NCI-H1694 treated with DMSO at 0.1 percent for 48 hours (cell line): ENCODE measurements around the gene SPTLC2.
"Not testable (repeated sequence)": the region's sequence is repeated elsewhere in the genome, so short reads cannot be mapped to it uniquely, and the experiment has no call there.

ENCODE experiments used
- DNase-seq: peaks from one replicate; lab custom pipeline; 2025; lab: John Stamatoyannopoulos, UW

SPTLC2 gene

DNA sequence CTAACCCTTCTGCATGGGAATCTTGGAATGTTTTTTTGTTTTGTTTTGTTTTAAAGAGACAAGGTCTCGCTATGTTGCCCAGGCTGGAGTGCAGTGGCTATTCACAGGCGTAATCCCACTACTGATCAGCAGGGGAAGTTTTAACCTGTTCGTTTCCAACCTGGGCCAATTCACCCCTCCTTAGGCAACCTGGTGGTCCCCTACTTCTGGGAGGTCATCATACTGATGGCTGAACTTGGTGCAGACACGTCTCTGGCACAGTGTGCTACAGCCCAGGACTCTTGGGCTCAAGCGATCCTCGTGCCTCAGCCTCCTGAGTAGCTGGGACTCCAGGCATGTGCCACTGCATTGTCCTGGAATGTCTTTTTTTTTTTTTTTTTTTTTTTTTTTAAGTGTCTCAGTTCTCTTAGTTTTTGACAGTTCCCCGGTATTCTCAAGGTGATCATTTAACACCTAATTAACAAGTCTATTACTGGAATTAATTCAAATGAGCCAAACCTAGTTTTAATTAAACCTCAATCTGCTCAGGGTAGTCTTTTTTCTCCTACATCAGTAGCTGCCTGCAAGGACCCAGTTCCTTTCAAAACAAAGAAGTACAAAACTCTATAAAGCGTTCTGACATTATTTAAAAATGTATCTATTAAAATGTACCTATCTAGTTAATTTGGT, 68.8 kb downstream of the SPTLC2 start:
- no peak for DNase-seq

DNA sequence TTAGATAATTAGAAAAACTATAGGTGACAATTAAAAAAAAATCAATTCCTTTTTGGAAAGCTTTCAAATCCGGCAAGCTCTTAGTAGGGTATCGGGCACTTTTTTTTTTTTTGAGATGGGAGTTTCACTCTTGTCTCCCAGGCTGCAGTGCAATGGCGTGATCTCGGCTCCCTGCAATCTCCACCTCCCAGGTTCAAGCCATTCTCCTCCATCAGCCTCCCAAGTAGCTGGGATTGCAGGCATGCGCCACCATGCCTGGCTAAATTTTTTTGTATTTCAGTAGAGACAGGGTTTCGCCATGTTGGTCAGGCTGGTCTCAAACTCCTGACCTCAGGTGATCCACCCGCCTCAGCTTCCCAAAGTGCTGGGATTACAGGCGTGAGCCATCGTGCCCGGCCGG, 71.3 kb downstream of the SPTLC2 start:
- DNase-seq = not testable (repeated sequence)

- DNase-seq = no peak
Observed at GRCh38 chr14:77544571-77544970, 71.9 kb downstream of the SPTLC2 start.

- no peak for DNase-seq
Observed at GRCh38 chr14:77543637-77544334, 72.7 kb downstream of the SPTLC2 start.

- no peak for DNase-seq
Observed at GRCh38 chr14:77543240-77543551, 73.2 kb downstream of the SPTLC2 start.

GRCh38 chr14:77542421-77543239, 73.8 kb downstream of the SPTLC2 start:
- no peak for DNase-seq

DNA sequence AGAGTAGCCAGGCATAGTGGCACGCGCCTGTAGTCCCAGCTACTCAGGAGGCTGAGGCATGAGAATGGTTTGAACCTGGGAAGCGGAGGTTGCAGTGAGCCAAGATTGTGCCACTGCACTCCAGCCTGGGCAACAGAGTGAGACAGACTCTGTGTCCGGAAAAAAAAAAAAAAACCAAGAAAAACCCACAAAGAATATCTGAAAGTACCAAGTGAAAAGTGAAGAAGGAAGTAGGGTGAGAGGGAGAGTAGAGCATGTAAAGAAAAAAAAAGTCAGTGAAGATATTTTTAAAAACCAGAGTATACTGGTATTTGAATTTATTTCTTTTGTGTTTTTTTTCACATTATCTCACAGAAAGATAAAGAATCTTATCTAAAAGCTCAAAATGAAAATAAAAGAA, 74.5 kb downstream of the SPTLC2 start:
- DNase-seq = no peak

- DNase-seq = not testable (repeated sequence)
Observed at GRCh38 chr14:77536951-77537350, 79.5 kb downstream of the SPTLC2 start.

GRCh38 chr14:77531071-77531470, 85.4 kb downstream of the SPTLC2 start:
- no peak for DNase-seq

- no peak for DNase-seq
Observed at GRCh38 chr14:77529963-77530362, 86.5 kb downstream of the SPTLC2 start.

GRCh38 chr14:77529213-77529612, 87.2 kb downstream of the SPTLC2 start:
- DNase-seq = no peak

GRCh38 chr14:77528701-77529100, 87.7 kb downstream of the SPTLC2 start:
- DNase-seq = not testable (repeated sequence)

- DNase-seq = no peak
Observed at GRCh38 chr14:77526266-77526665, 90.2 kb downstream of the SPTLC2 start.

DNA sequence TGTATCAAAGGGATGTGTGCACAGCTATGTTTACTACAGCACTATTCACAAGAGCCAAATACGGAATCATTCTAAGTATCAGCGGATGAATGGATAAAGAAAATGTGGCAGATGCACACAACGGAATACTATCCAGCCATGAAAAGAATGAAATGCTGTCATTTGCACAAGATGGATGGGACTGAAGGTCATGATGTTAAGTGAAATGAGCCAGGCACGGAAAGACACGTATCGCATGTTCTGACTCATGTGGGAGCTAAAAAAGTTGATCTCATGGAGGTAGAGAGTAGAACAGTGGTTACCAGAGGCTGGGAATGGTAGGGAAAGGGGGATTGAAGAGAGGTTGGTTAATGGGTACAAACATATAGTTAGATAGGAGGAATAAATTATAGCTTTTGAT, 91.9 kb downstream of the SPTLC2 start:
- DNase-seq = no peak

- no peak for DNase-seq
Observed at GRCh38 chr14:77523109-77523508, 93.3 kb downstream of the SPTLC2 start.

GRCh38 chr14:77520555-77520954, 95.9 kb downstream of the SPTLC2 start:
- DNase-seq = no peak

GRCh38 chr14:77516126-77516525, 100.3 kb downstream of the SPTLC2 start:
- DNase-seq = no peak

DNA sequence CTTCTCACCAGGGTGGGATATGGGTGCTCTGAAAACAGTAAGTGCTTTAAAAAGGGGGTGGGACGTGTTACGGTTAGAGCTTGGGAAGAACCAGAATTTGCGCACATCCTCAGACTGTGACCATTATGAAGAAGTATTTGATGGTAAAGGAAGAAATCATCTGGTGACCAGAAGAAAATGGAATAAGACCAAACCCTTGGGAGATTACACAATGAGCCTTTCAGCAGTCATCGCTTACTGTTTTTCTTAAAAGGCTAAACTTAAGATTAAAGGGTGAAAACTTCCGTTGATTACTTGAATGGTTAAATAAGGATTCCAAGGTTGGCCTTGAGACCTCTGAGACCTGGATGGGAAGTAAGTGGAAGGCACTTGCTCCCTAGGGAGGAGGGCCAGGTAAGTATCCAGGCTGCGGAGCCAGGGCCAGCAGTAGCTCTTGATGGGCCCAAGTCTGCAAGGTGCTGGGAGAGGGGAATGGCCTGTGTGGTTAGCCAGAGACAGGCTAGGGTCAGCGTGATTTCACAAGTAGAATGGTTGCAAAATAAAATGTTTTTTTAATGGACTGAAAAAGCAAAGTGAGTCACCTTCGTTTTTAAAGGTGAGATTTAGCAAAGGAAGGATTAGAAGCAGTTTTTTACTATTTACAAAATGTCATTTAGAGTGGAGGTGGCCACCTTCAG, 104.8 kb downstream of the SPTLC2 start:
- DNase-seq = no peak

DNA sequence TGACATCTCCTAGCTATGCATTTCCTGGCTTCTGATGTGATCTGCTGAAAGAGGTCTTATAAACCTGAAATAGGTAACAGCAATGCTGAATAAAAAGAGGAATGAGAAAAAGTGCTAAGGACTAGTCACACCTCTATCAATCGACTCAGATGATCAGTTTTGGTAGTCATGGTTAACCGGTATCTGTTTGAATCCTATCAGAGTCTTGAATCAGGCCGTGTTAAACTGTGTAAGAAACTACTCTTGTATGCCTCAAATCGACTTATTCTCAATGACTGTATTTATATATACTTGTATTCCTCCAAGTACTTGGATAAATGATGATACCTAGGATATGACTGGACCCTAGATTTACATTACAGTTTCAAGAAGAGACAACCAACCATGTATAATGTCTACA, 107.1 kb downstream of the SPTLC2 start:
- no peak for DNase-seq

DNA sequence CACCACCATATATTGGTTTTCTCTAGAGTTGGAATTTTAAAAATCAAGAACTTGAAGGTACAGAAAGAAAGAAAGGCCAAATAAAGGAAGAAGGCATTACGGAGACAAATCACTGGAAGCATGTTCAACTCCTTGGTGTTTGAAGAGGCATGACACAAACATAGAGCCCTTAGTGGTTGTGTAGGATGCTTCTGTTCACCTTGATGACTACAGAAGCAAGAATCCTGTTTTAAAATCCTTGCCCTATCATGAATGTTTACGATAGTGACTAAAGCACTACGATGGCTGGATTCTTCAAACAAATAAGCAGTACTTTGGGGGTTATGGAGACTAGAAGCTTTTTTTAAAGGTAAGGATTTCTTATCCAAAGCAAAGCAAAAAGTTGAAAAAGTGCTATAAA, 107.6 kb downstream of the SPTLC2 start:
- no peak for DNase-seq

- no peak for DNase-seq
Observed at GRCh38 chr14:77508249-77508648, 108.2 kb downstream of the SPTLC2 start.

- no peak for DNase-seq
Observed at GRCh38 chr14:77507762-77508161, 108.7 kb downstream of the SPTLC2 start.

GRCh38 chr14:77505031-77505430, 111.4 kb downstream of the SPTLC2 start:
- no peak for DNase-seq
